GM12878 (cell line): ENCODE results near the gene SOX11. TPM values are rescaled to one million over a fixed set of nuclear protein-coding genes. Genes with fewer than 3 reads are reported as not detected.

ENCODE experiments used
- ATAC-seq: fragments of 200-7000 bp; cut with Tn5 transposase; 3 replicates; pipeline ENCODE4 v1.9.1; 2020; ENCODE audit warnings: mild to moderate bottlenecking, moderate library complexity
- BruUV-seq: library from RNA; stranded (reverse); fragments of 400-500 nt; replicated peaks from 2 replicates; lab custom pipeline; 2021; lab: Mats Ljungman, UMichigan
- CTCF ChIA-PET: fragments of 300-600 bp; sonication (Branson Sonifier 250); formaldehyde crosslinking; extraction: SDS; loops from one replicate; lab custom pipeline; 2021; ENCODE audit warnings: inconsistent platforms; lab: Yijun Ruan, JAX
- POLR2A ChIA-PET: fragments of 350-600 bp; formaldehyde crosslinking; extraction: SDS; loops from one replicate; lab custom pipeline; 2021; ENCODE audit warnings: inconsistent platforms; lab: Charles Lee
- RAD21 ChIA-PET: fragments of 300-600 bp; sonication (Branson Sonifier 250); formaldehyde crosslinking; loops from one replicate; lab custom pipeline; 2023; ENCODE audit warnings: antibody characterized with exemption; ENCODE audit not compliant: unreplicated experiment; lab: Charles Lee
- SMC1A ChIA-PET: fragments of 300-600 bp; sonication (Branson Sonifier 250); formaldehyde crosslinking; loops from one replicate; lab custom pipeline; 2023; ENCODE audit not compliant: unreplicated experiment, uncharacterized antibody; lab: Charles Lee
- DNase-seq: peaks from one replicate; pipeline ENCODE4 v3.0.0-alpha.2; 2011; ENCODE audit warnings: low read depth, low spot score
- FAIRE-seq: peaks from 3 replicates; lab custom pipeline; 2011; peaks lifted over from hg19 to GRCh38; lab: Jason Lieb, UNC
- H2AFZ ChIP-seq: 2 replicates; pipeline ENCODE4 v1.6.0; 2011; ENCODE audit warnings: low read depth, low read length, control low read depth; ENCODE audit not compliant: control insufficient read depth
- H3K27ac ChIP-seq: 2 replicates; pipeline ENCODE4 v1.5.1; 2011; ENCODE audit warnings: control low read depth; ENCODE audit not compliant: control insufficient read depth, insufficient read depth
- H3K27me3 ChIP-seq, 2 experiments: replicated peaks in 1 of 2; 2 replicates each; pipeline versions ENCODE4 v1.6.0 to v1.6.1; 2011; ENCODE audit warnings: low read length in 1 of 2; ENCODE audit not compliant: control insufficient read depth in 2 of 2, insufficient read depth in 2 of 2
- H3K36me3 ChIP-seq, 2 experiments: 2 replicates each; pipeline ENCODE4 v1.5.1; 2011; ENCODE audit warnings: low read length in 1 of 2; ENCODE audit not compliant: control insufficient read depth in 2 of 2, insufficient read depth in 2 of 2
- H3K4me1 ChIP-seq: 2 replicates; pipeline ENCODE4 v1.6.1; 2011; ENCODE audit warnings: mild to moderate bottlenecking, low read length, moderate library complexity, mixed read lengths; ENCODE audit not compliant: control insufficient read depth, insufficient read depth
- H3K4me2 ChIP-seq: 2 replicates; pipeline ENCODE4 v1.6.0; 2011; ENCODE audit warnings: control low read depth; ENCODE audit not compliant: control insufficient read depth, insufficient read depth
- H3K4me3 ChIP-seq: fragments of 200-600 bp; sonication (generic); 2 replicates; pipeline ENCODE4 v1.5.1; 2016
- H3K79me2 ChIP-seq: 2 replicates; pipeline ENCODE4 v1.6.0; 2011; ENCODE audit warnings: low read length; ENCODE audit not compliant: control insufficient read depth, insufficient read depth
- H3K9ac ChIP-seq: 2 replicates; pipeline ENCODE4 v1.8.0; 2011; ENCODE audit warnings: low read length, control low read depth, mixed read lengths; ENCODE audit not compliant: control insufficient read depth, insufficient read depth
- H3K9me3 ChIP-seq: replicated peaks from 3 replicates; pipeline ENCODE4 v1.5.1; 2011; ENCODE audit warnings: mild to moderate bottlenecking, low read length; ENCODE audit not compliant: control insufficient read depth, insufficient read depth
- H4K20me1 ChIP-seq: 2 replicates; pipeline ENCODE4 v1.6.0; 2011; ENCODE audit not compliant: control insufficient read depth, insufficient read depth
- BACH1 ChIP-seq: fragments of 450-650 bp; IDR thresholded peaks from 2 replicates; pipeline ENCODE4 v1.6.1; 2017; ENCODE audit warnings: mild to moderate bottlenecking, borderline replicate concordance
- MEF2B ChIP-seq: fragments of 450-650 bp; IDR thresholded peaks from 2 replicates; pipeline ENCODE4 v1.6.1; 2018; ENCODE audit warnings: mild to moderate bottlenecking, moderate library complexity; ENCODE audit not compliant: partially characterized antibody, poor library complexity, severe bottlenecking
- POLR2AphosphoS5 ChIP-seq: IDR thresholded peaks from 2 replicates; pipeline ENCODE4 v1.6.1; 2011; ENCODE audit warnings: mild to moderate bottlenecking, low read length, inconsistent platforms
- SMARCA5 ChIP-seq: fragments of 450-650 bp; IDR thresholded peaks from 2 replicates; pipeline ENCODE4 v1.6.1; 2017; ENCODE audit warnings: mild to moderate bottlenecking
- SUZ12 ChIP-seq: fragments of 200-600 bp; sonication (generic); IDR thresholded peaks from one replicate; pipeline ENCODE4 v1.6.1; 2018; ENCODE audit warnings: antibody characterized with exemption, mild to moderate bottlenecking; ENCODE audit not compliant: unreplicated experiment
- WGBS: methylation state at CpG from one replicate; pipeline ENCODE4 v1.1.6; 2016; ENCODE audit warnings: low lambda C conversion rate; ENCODE audit not compliant: insufficient replicate concordance, insufficient coverage; ENCODE audit errors: missing lambda C conversion rate; 5-methylcytosine and 5-hydroxymethylcytosine counted together
- in situ Hi-C: fragments of 300-500 bp; cut with MboI; formaldehyde crosslinking; loops from 9 replicates; pipeline ENCODE4 v1.14.3; 2018; ENCODE audit warnings: mixed read lengths
- intact Hi-C: fragments of 100-400 bp; cut with micrococcal nuclease; formaldehyde crosslinking; loops from one replicate; pipeline ENCODE4 v1.14.2; 2022; ENCODE audit not compliant: unreplicated experiment
- polyA plus RNA-seq, 11 experiments: library from polyadenylated mRNA; depleted of rRNA in 4 of 11; unstranded in 6 of 11; stranded (reverse) in 5 of 11; fragments of >200 nt; fragmentation: Nextera tagmentation in 4 of 11; fragmentation: Illumina TruSeq in 1 of 11; extraction: Ambion mirVana in 4 of 11; extraction: Trizol in 1 of 11; gene quantifications; 1 replicate in 1 of 11; 2 replicates in 10 of 11; pipeline versions ENCODE4 v1.2.1 to v1.2.3, GENCODE V29; 2011 to 2016; ENCODE audit warnings: inconsistent platforms in 2 of 11, missing spikeins in 2 of 11, low read depth in 1 of 11
- total RNA-seq, 4 experiments: library from RNA; depleted of rRNA in 3 of 4; stranded (reverse); fragments of >200 nt in 3 of 4; fragmentation: Illumina TruSeq in 1 of 4; extraction: Trizol in 1 of 4; gene quantifications; 2 replicates each; pipeline versions ENCODE4 v1.2.1 to v1.2.3, GENCODE V29; 2013 to 2021
- TF ChIP-seq, protein P1 (sequence below): fragments of 450-650 bp; IDR thresholded peaks from 2 replicates; pipeline ENCODE4 v1.6.1; 2018; ENCODE audit warnings: mild to moderate bottlenecking, low read depth, moderate library complexity; ENCODE audit not compliant: partially characterized antibody

The SOX11 gene
- total and polyA plus RNA-seq, 10 of the 15 experiments (the other 5 are each of a cell fraction or from before 2014, with no cell fraction given): 0.03 to 0.04 (median 0.03) TPM; not detected in 7

GRCh38 chr2:5695654-5696403 lies 3.6 kb downstream of the SOX11 start:
- DNase-seq: no peak
- Histone ChIP-seq H3K79me2 (no peaks in the 10 kb centered on the region), H3K4me3 (no peak overlapping the region), H3K27ac (no peak overlapping the region), H2AFZ (no peak overlapping the region), H3K9me3 (peaks cover 2% of the 10 kb centered on the region; the same call in 2 of the 3 replicates), H3K36me3 (no peaks in the 10 kb centered on the region), H3K9ac (no peak overlapping the region), H4K20me1 (no peaks in the 10 kb centered on the region), H3K27me3 (peaks cover 0 to 9% of the 10 kb centered on the region in 2 experiments; a peak in 3 of 4 replicates), H3K4me2 (peak overlapping the region; percentile 48), H3K4me1 (no peaks in the 10 kb centered on the region)
- ChIA-PET RAD21 (no interaction called here), CTCF (interaction anchor here (0.5 kb wide), 1 partner anchor 266 kb away, joined by 3 read pairs; no protein-coding TSS in a partner anchor), SMC1A (interaction anchor here (0.6 kb wide), 1 partner anchor 1098 kb away, joined by 3 read pairs; no protein-coding TSS in a partner anchor), POLR2A (no interaction called here)
- FAIRE-seq: no peak
- no peak for ATAC-seq
- no peak for TF ChIP-seq MEF2B
- TF ChIP-seq SMARCA5: no peak
- TF ChIP-seq BACH1: no peak
- TF ChIP-seq POLR2AphosphoS5: no peak
- peak; percentile 62 for TF ChIP-seq SUZ12
- TF ChIP-seq, protein P1, sequence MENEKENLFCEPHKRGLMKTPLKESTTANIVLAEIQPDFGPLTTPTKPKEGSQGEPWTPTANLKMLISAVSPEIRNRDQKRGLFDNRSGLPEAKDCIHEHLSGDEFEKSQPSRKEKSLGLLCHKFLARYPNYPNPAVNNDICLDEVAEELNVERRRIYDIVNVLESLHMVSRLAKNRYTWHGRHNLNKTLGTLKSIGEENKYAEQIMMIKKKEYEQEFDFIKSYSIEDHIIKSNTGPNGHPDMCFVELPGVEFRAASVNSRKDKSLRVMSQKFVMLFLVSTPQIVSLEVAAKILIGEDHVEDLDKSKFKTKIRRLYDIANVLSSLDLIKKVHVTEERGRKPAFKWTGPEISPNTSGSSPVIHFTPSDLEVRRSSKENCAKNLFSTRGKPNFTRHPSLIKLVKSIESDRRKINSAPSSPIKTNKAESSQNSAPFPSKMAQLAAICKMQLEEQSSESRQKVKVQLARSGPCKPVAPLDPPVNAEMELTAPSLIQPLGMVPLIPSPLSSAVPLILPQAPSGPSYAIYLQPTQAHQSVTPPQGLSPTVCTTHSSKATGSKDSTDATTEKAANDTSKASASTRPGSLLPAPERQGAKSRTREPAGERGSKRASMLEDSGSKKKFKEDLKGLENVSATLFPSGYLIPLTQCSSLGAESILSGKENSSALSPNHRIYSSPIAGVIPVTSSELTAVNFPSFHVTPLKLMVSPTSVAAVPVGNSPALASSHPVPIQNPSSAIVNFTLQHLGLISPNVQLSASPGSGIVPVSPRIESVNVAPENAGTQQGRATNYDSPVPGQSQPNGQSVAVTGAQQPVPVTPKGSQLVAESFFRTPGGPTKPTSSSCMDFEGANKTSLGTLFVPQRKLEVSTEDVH: no peak
- intact Hi-C loops (no loop called here), in situ Hi-C loops (no loop called here)
- WGBS: 22% methylated on average over 35 of the region's 49 CpGs
- BruUV-seq: no TSS peak
